NCI-H226 (cell line): ENCODE measurements around the gene NTMT1.

ENCODE experiments used
- DNase-seq: peaks from one replicate; pipeline ENCODE4 v3.0.0-alpha.2; 2015

NTMT1 gene

DNA sequence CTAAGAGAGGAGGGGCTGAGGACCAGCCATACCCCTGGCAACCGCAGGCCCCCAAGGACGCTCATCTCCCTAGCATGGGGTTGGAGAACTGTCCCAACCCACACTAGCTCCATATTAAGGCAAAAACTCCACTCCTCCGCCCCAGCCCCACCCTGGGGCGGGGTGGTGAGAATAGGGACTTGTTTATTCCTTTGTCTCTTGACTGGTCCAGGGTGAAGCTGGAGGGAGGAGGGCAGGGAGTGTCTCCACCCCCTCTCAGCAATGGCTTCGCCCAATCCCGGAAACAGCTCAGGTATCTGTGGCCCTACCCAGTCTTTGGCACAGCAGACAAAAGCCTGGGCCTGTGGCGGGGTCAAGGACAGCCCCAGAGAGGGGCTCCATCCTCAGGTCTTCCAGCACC, 56.4 kb downstream of the NTMT1 start:
- DNase-seq, result no peak

DNA sequence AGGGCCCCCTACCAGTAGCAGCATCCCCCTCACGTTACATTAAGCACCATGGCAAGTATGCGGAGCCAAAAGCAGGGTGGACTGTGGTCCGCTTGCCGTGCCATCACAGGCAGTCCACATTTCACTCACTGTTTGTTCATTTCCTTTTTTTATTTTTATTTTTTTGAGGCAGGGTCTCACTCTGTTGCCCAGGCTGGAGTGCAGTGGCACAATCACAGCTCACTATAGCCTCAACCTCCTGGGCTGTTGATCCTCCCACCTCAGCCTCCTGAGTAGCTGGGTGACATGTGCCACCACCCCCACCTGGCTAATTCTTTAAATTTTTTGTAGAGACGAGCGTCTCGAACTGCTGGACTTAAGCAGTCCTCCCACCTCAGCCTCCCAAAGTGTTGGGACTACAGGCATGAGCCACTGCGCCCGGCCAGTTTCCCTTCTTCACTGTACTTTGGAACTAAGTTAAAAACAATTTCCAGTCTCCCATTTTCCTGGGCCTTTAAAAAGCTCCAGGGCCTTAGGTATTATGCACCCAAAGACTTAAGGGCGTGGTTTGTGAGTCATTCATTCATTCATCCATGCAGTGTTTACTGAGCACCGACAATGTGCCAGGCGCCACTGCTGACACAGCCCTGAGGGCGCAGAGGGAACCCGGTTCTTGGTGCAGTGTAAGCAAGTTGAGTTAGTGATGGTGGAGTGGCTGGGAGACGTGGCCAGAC, 59.4 kb downstream of the NTMT1 start:
- DNase-seq, result peak; percentile 76
